Fibroblast of lung (primary cell): ENCODE measurements around the gene WDFY3. TPM values are rescaled to one million over a fixed set of nuclear protein-coding genes. Genes with fewer than 3 reads are reported as not detected.

Experiments used
- DNase-seq, 2 donors: peaks; one replicate each; pipeline versions ENCODE4 v3.0.0 to v3.0.0-alpha.2; 2010; ENCODE audit warnings: low read depth in 2 of 2
- H2AFZ ChIP-seq: 2 replicates; pipeline ENCODE4 v1.5.1; 2012; ENCODE audit warnings: low read length, control low read depth, inconsistent platforms
- H3K27ac ChIP-seq: 2 replicates; pipeline ENCODE4 v1.5.1; 2011; ENCODE audit warnings: low read length, control low read depth; ENCODE audit not compliant: insufficient read depth
- H3K27me3 ChIP-seq: 2 replicates; pipeline ENCODE4 v1.5.1; 2011; ENCODE audit warnings: mild to moderate bottlenecking, low read length; ENCODE audit not compliant: control insufficient read depth, insufficient read depth
- H3K36me3 ChIP-seq: 2 replicates; pipeline ENCODE4 v1.5.1; 2011; ENCODE audit warnings: low read length; ENCODE audit not compliant: control insufficient read depth, insufficient read depth
- H3K4me1 ChIP-seq: 2 replicates; pipeline ENCODE4 v1.5.1; 2011; ENCODE audit warnings: low read length; ENCODE audit not compliant: control insufficient read depth, insufficient read depth; ENCODE audit errors: extremely low read depth
- H3K4me2 ChIP-seq: 2 replicates; pipeline ENCODE4 v1.5.1; 2011; ENCODE audit warnings: low read length, control low read depth; ENCODE audit not compliant: insufficient read depth; ENCODE audit errors: extremely low read depth
- H3K4me3 ChIP-seq, 4 experiments: fragments of 200-600 bp in 1 of 4; sonication (generic) in 1 of 4; replicated peaks in 1 of 4; 2 replicates each; pipeline ENCODE4 v1.5.1; 2011 to 2016; ENCODE audit warnings: low read length in 4 of 4, low read depth in 3 of 4, mild to moderate bottlenecking in 3 of 4, control low read depth in 2 of 4, inconsistent platforms in 1 of 4, mixed read lengths in 1 of 4; ENCODE audit not compliant: insufficient read depth in 1 of 4; ENCODE audit errors: control extremely low read depth in 1 of 4
- H3K79me2 ChIP-seq: 2 replicates; pipeline ENCODE4 v1.5.1; 2012; ENCODE audit warnings: mild to moderate bottlenecking, low read length, inconsistent platforms; ENCODE audit not compliant: control insufficient read depth, insufficient read depth
- H3K9ac ChIP-seq: 2 replicates; pipeline ENCODE4 v1.5.1; 2011; ENCODE audit warnings: mild to moderate bottlenecking, low read length, control low read depth; ENCODE audit not compliant: insufficient read depth
- H3K9me3 ChIP-seq: 2 replicates; pipeline ENCODE4 v1.5.1; 2012; ENCODE audit warnings: low read depth, low read length; ENCODE audit not compliant: control insufficient read depth, insufficient read depth
- H4K20me1 ChIP-seq: 2 replicates; pipeline ENCODE4 v1.5.1; 2011; ENCODE audit warnings: low read length; ENCODE audit not compliant: control insufficient read depth, insufficient read depth; ENCODE audit errors: extremely low read depth
- EZH2 ChIP-seq: IDR thresholded peaks from 2 replicates; pipeline ENCODE4 v1.5.1; 2012; ENCODE audit warnings: low read length, control low read depth, mild to moderate bottlenecking; ENCODE audit errors: missing control alignments
- polyA plus RNA-seq, 2 donors: library from polyadenylated mRNA; depleted of rRNA in 1 of 2; stranded (reverse) in 1 of 2; unstranded in 1 of 2; fragments of >200 nt; gene quantifications; 2 replicates each; pipeline ENCODE4 v1.2.1, GENCODE V29; 2011 to 2012; ENCODE audit warnings: missing spikeins in 1 of 2
- total RNA-seq: library from RNA; depleted of rRNA; stranded (reverse); fragments of >200 nt; gene quantifications from 2 replicates; pipeline ENCODE4 v1.2.1, GENCODE V29; 2014
- TF ChIP-seq, protein P1 (sequence below), 2 donors: IDR thresholded peaks in 1 of 2; conservative IDR thresholded peaks in 1 of 2; 1 replicate in 1 of 2; 2 replicates in 1 of 2; pipeline ENCODE4 v1.5.1; 2011 to 2012; ENCODE audit warnings: low read length in 2 of 2, control low read depth in 1 of 2, inconsistent platforms in 1 of 2, low read depth in 1 of 2, mild to moderate bottlenecking in 1 of 2

Gene WDFY3
- total and polyA plus RNA-seq, 2 donors (not counting 1 experiment from before 2014, with no cell fraction given) = 26.8 to 88.8 TPM

DNA sequence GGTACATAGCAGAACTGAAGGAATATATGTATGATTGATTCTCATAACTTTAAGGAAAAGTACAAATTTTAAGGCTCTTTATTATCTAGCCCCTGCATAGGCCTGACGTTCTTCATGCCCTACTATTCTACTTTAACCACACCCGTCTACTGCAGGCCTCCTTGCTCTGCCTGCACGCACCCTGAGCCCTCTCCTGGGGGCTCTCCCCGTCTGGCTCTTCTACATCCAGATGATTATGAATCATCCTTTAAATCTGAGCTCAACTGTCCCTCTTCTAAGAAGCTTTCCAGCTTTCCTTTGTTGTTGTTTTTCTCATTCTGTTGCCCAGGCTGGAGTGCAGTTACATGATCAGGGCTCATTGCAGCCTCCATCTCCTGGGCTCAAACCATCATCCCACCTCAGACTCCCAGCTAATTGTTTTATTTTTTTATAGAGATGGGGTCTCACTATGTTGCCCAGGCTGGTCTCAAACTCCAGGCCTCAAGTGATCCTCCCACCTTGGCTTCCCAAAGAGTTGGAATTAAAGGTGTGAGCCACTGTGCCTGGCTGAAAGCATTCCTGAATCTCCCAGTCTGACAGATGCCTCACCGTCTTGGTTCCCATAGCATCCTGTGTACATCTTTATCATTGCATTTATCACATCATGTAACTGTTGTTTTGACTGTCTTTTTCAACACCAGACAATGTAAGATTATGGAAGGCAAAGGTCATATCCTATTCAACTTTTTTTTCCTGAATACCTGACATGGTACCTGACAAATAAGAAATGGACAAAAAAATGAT, 89.2 kb downstream of the WDFY3 start:
- H3K79me2 ChIP-seq = no peaks in the 10 kb centered on the region
- H3K9ac ChIP-seq = no peak overlapping the region
- H3K27me3 ChIP-seq = no peaks in the 10 kb centered on the region
- TF ChIP-seq, protein P1, sequence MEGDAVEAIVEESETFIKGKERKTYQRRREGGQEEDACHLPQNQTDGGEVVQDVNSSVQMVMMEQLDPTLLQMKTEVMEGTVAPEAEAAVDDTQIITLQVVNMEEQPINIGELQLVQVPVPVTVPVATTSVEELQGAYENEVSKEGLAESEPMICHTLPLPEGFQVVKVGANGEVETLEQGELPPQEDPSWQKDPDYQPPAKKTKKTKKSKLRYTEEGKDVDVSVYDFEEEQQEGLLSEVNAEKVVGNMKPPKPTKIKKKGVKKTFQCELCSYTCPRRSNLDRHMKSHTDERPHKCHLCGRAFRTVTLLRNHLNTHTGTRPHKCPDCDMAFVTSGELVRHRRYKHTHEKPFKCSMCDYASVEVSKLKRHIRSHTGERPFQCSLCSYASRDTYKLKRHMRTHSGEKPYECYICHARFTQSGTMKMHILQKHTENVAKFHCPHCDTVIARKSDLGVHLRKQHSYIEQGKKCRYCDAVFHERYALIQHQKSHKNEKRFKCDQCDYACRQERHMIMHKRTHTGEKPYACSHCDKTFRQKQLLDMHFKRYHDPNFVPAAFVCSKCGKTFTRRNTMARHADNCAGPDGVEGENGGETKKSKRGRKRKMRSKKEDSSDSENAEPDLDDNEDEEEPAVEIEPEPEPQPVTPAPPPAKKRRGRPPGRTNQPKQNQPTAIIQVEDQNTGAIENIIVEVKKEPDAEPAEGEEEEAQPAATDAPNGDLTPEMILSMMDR (conservative IDR thresholded peaks at IDR 0.05 in 1 of 2, IDR thresholded peaks at IDR 0.05 in 1 of 2; ENCODE audit: low read depth in 1 of 2, low read length in 2 of 2) = no peak
- TF ChIP-seq EZH2 = no peak
- H2AFZ ChIP-seq = no peak overlapping the region
- H3K4me2 ChIP-seq = no peak overlapping the region
- no peaks in the 10 kb centered on the region for H3K36me3 ChIP-seq
- peak in 1 of 2 donors; percentile 64 for DNase-seq
- no peak overlapping the region for H3K4me3 ChIP-seq
- H3K9me3 ChIP-seq = no peaks in the 10 kb centered on the region
- no peaks in the 10 kb centered on the region for H4K20me1 ChIP-seq
- no peak overlapping the region for H3K27ac ChIP-seq
- peaks cover 3% of the 10 kb centered on the region for H3K4me1 ChIP-seq

DNA sequence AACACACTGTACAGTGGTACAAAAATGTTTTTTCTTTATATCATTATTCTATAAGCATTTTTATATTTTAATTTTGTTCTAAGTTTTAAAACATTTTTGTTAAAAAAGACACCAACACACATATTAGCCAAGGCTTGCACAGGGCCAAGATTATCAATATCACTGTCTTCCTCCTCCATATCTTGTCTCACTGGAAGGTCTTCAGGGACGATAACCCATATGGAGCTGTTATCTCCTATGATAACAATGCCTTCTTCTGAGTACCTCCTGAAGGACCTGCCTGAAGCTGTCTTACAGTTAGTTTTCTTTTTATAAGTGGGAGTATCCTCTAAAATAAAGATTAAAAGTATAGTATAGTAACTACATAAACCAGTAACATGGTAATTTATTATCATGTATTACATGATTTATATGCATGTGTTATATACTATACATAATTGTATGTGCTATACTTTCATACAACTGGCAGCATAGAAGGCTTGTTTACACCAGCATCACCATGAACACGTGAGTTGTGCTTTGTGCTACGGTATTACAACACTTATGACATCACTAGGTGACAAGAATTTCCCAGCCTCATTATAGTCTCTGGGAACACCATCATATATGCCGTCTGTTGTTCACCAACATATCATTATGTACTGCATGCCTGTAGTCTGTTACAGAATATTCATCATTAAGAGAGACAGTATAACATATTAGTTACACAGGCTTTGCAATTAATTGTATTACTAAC, 90.7 kb downstream of the WDFY3 start:
- no peak overlapping the region for H2AFZ ChIP-seq
- H3K9me3 ChIP-seq = no peaks in the 10 kb centered on the region
- peaks cover 3% of the 10 kb centered on the region for H3K4me1 ChIP-seq
- no peak overlapping the region for H3K4me2 ChIP-seq
- H3K36me3 ChIP-seq = no peaks in the 10 kb centered on the region
- TF ChIP-seq, protein P1 (conservative IDR thresholded peaks at IDR 0.05 in 1 of 2, IDR thresholded peaks at IDR 0.05 in 1 of 2; ENCODE audit: low read depth in 1 of 2, low read length in 2 of 2) = no peak
- TF ChIP-seq EZH2 = no peak
- H3K79me2 ChIP-seq = no peaks in the 10 kb centered on the region
- H3K9ac ChIP-seq = no peak overlapping the region
- no peak overlapping the region for H3K4me3 ChIP-seq
- DNase-seq = peak; percentile 7 to 36
- no peaks in the 10 kb centered on the region for H3K27me3 ChIP-seq
- no peaks in the 10 kb centered on the region for H4K20me1 ChIP-seq
- no peak overlapping the region for H3K27ac ChIP-seq

DNA sequence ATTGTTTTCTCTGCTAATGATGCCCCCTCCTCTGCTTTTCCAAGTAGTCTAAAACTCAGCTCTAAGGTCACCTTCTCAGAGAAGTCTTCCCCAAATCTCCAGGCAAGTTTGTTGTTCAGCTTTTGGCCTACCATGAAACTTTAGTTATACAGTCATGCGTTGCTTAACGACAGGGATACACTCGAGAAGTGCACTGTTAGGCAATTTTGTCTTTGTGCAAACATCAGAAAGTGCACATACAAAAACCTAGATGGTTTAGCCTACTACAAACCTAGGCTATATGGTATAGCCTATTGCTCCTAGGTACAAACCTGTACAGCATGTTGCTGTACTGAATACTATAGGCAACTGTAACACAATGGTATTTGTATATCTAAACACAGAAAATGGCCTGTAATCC, 91.9 kb downstream of the WDFY3 start:
- peaks cover 2% of the 10 kb centered on the region for H3K4me1 ChIP-seq
- H2AFZ ChIP-seq = no peak overlapping the region
- no peak overlapping the region for H3K9ac ChIP-seq
- H4K20me1 ChIP-seq = no peaks in the 10 kb centered on the region
- no peaks in the 10 kb centered on the region for H3K27me3 ChIP-seq
- H3K27ac ChIP-seq = no peak overlapping the region
- no peaks in the 10 kb centered on the region for H3K36me3 ChIP-seq
- TF ChIP-seq, protein P1 (conservative IDR thresholded peaks at IDR 0.05 in 1 of 2, IDR thresholded peaks at IDR 0.05 in 1 of 2; ENCODE audit: low read depth in 1 of 2, low read length in 2 of 2) = no peak
- no peak for TF ChIP-seq EZH2
- no peaks in the 10 kb centered on the region for H3K79me2 ChIP-seq
- H3K4me3 ChIP-seq = no peak overlapping the region
- DNase-seq = no peak
- H3K9me3 ChIP-seq = no peaks in the 10 kb centered on the region
- no peak overlapping the region for H3K4me2 ChIP-seq
